HG02938 (cell line): Measurements from ENCODE around the gene LYSMD3.

Source experiments
- ATAC-seq: cut with Tn5 transposase; IDR thresholded peaks from one replicate; pipeline ENCODE4 v1.9.1; 2021; ENCODE audit warnings: mild to moderate bottlenecking, moderate library complexity; ENCODE audit not compliant: unreplicated experiment

The LYSMD3 gene

GRCh38 chr5:90548069-90548593 is 18.7 kb upstream of the LYSMD3 start:
- no peak for ATAC-seq

GRCh38 chr5:90547072-90547536 is 17.7 kb upstream of the LYSMD3 start:
- ATAC-seq: no peak

- no peak for ATAC-seq
Measured at GRCh38 chr5:90546216-90546837, 16.9 kb upstream of the LYSMD3 start.

GRCh38 chr5:90545511-90545910 is 16.1 kb upstream of the LYSMD3 start:
- no peak for ATAC-seq

- no peak for ATAC-seq
Measured at GRCh38 chr5:90542827-90543519, 13.6 kb upstream of the LYSMD3 start.

- no peak for ATAC-seq
Measured at GRCh38 chr5:90534922-90535321, 5.5 kb upstream of the LYSMD3 start.

- no peak for ATAC-seq
Measured at GRCh38 chr5:90533794-90534193, 4.4 kb upstream of the LYSMD3 start.

- no peak for ATAC-seq
Measured at GRCh38 chr5:90530736-90531487, 1.5 kb upstream of the LYSMD3 start.

- peak; percentile 60 for ATAC-seq
Measured at GRCh38 chr5:90529939-90530677, 724 bp upstream of the LYSMD3 start.

GRCh38 chr5:90528601-90529193 is 687 bp downstream of the LYSMD3 start:
- ATAC-seq: no peak

GRCh38 chr5:90519081-90519480 is 10.3 kb downstream of the LYSMD3 start:
- no peak for ATAC-seq

- ATAC-seq: no peak
Measured at GRCh38 chr5:90518661-90519060, 10.7 kb downstream of the LYSMD3 start.

GRCh38 chr5:90514520-90514919 is 14.9 kb downstream of the LYSMD3 start:
- no peak for ATAC-seq

GRCh38 chr5:90510438-90510837 is 18.9 kb downstream of the LYSMD3 start:
- ATAC-seq: no peak

GRCh38 chr5:90506221-90506620 is 23.2 kb downstream of the LYSMD3 start:
- ATAC-seq: no peak

GRCh38 chr5:90504743-90505142 is 24.6 kb downstream of the LYSMD3 start:
- no peak for ATAC-seq

- no peak for ATAC-seq
Measured at GRCh38 chr5:90503596-90503995, 25.8 kb downstream of the LYSMD3 start.

- no peak for ATAC-seq
Measured at GRCh38 chr5:90495146-90495545, 34.2 kb downstream of the LYSMD3 start.

- no peak for ATAC-seq
Measured at GRCh38 chr5:90494043-90494442, 35.3 kb downstream of the LYSMD3 start.

- no peak for ATAC-seq
Measured at GRCh38 chr5:90488791-90489190, 40.6 kb downstream of the LYSMD3 start.

GRCh38 chr5:90484540-90484939 is 44.8 kb downstream of the LYSMD3 start:
- ATAC-seq: no peak
